ENCODE results near the gene APOA5. TPM values are rescaled to one million over a fixed set of nuclear protein-coding genes. Genes with fewer than 3 reads are reported as not detected.

The APOA5 gene
- total and polyA plus RNA-seq, 9 of the 15 experiments (the other 6 are each of a cell fraction or from before 2014, with no cell fraction given): not detected

- Histone ChIP-seq H3K4me1 (replicated peaks in 1 of 2; ENCODE audit: control insufficient read depth in 2 of 2, insufficient read depth in 2 of 2, low read length in 2 of 2) (peaks cover 14 to 26% of the 10 kb centered on the region in 2 experiments), H3K79me2 (ENCODE audit: control insufficient read depth, insufficient read depth, low read length) (no peaks in the 10 kb centered on the region), H4K20me1 (replicated peaks; ENCODE audit: control insufficient read depth, insufficient read depth, low read length) (no peaks in the 10 kb centered on the region), H3K4me3 (no peak overlapping the region), H3K27me3 (ENCODE audit: control insufficient read depth in 2 of 2, insufficient read depth in 2 of 2, low read length in 2 of 2) (no peaks in the 10 kb centered on the region), H3K9me1 (ENCODE audit: control insufficient read depth, insufficient read depth, low read length) (no peaks in the 10 kb centered on the region), H3K27ac (ENCODE audit: extremely low read depth, low read depth, low read length) (no peak overlapping the region), H3K9me3 (replicated peaks; ENCODE audit: control insufficient read depth, insufficient read depth, low read depth, low read length) (no peaks in the 10 kb centered on the region), H3K36me3 (ENCODE audit: control insufficient read depth, insufficient read depth, low read length) (no peaks in the 10 kb centered on the region), H3K4me2 (ENCODE audit: insufficient read depth, low read length) (no peak overlapping the region), H2AFZ (ENCODE audit: low read depth, low read length) (peak overlapping the region; percentile 83; the same call in 1 of the 2 replicates), H3K9ac (ENCODE audit: insufficient read depth in 1 of 2, low read depth in 2 of 2, low read length in 2 of 2) (no peak overlapping the region)
- WGBS (ENCODE audit: insufficient coverage, low coverage, missing lambda C conversion rate): 48% methylated on average over 2 of the region's 2 CpGs
- POLR2A ChIA-PET: interaction anchor here (0.5 to 0.7 kb wide), 2 partner anchors 41 to 207 kb away, joined by 3 to 4 read pairs; no protein-coding TSS in a partner anchor
- in situ Hi-C loops (cut with MboI): no loop called here
- DNase-seq (ENCODE audit: extremely low read depth in 1 of 4, low spot score in 3 of 4) (no peak), FAIRE-seq (no peak), ATAC-seq (no peak)
- CTCF ChIA-PET (ENCODE audit: low intra/inter-chr PET ratio): no interaction called here
- intact Hi-C loops (cut with micrococcal nuclease): loop anchor here (5.0 kb wide), 1 partner anchor 432 kb away; no protein-coding TSS in a partner anchor
- TF ChIP-seq SOX6 (IDR thresholded peaks at IDR 0.05) (no peak), SMARCC2 (IDR thresholded peaks at IDR 0.05; ENCODE audit: low read depth) (no peak), POLR3G (IDR thresholded peaks at IDR 0.05; ENCODE audit: extremely low read depth, insufficient read length, insufficient replicate concordance) (no peak), PTTG1 (tag; IDR thresholded peaks at IDR 0.05; ENCODE audit: low read depth) (no peak), ZNF77 (CRISPR knock-in tag; IDR thresholded peaks at IDR 0.05) (no peak), ZNF75A (CRISPR knock-in tag; IDR thresholded peaks at IDR 0.05) (no peak), NR2C2 (CRISPR knock-in tag; IDR thresholded peaks at IDR 0.05) (no peak), NR2C2 (tag; IDR thresholded peaks at IDR 0.05) (no peak)
- BruUV-seq (replicated peaks): no TSS peak
Measured at GRCh38 chr11:116794851-116795250, 3.2 kb upstream of the APOA5 start.

Data from K562 (cell line).